ENCODE data around the gene POU6F1. TPM values are rescaled to one million over a fixed set of nuclear protein-coding genes. Genes with fewer than 3 reads are reported as not detected.

The POU6F1 gene
- total RNA-seq, 3 donors from 2014 or later (not counting 1 experiment from before 2014, with no cell fraction given), result 5.7 to 6.6 (median 6.0) TPM

- ATAC-seq (no peak), DNase-seq (no peak)
- TF ChIP-seq CTCF (IDR thresholded peaks at IDR 0.05), result no peak
- Mint-ChIP-seq H3K4me3 (no peak overlapping the region), H3K9me3 (no peaks in the 10 kb centered on the region), H3K4me1 (no peaks in the 10 kb centered on the region), H3K27me3 (ENCODE audit: low read depth in 2 of 2) (no peaks in the 10 kb centered on the region), H3K27ac (no peak overlapping the region), H3K36me3 (no peaks in the 10 kb centered on the region)
- Histone ChIP-seq H3K27me3 (ENCODE audit: control insufficient read depth, insufficient read depth, low read length) (no peaks in the 10 kb centered on the region), H3K4me3 (ENCODE audit: low read length) (no peak overlapping the region), H3K36me3 (ENCODE audit: control insufficient read depth, insufficient read depth, low read length) (no peaks in the 10 kb centered on the region), H3K27ac (ENCODE audit: low read length) (no peak overlapping the region), H3K9me3 (ENCODE audit: control insufficient read depth, insufficient read depth, low read length) (no peaks in the 10 kb centered on the region), H3K4me1 (ENCODE audit: control insufficient read depth, insufficient read depth, low read length) (no peaks in the 10 kb centered on the region)
- 90% methylated on average over 7 of the region's 7 CpGs for WGBS (ENCODE audit: insufficient coverage)
- intact Hi-C loops (cut with micrococcal nuclease), result no loop called here
Measured at GRCh38 chr12:51200156-51200555, 17.7 kb downstream of the POU6F1 start.

GRCh38 chr12:51199366-51199945, 18.4 kb downstream of the POU6F1 start:
- ATAC-seq (no peak), DNase-seq (no peak)
- Mint-ChIP-seq H3K9me3 (no peaks in the 10 kb centered on the region), H3K4me3 (no peak overlapping the region), H3K27ac (no peak overlapping the region), H3K36me3 (no peaks in the 10 kb centered on the region), H3K4me1 (no peaks in the 10 kb centered on the region), H3K27me3 (ENCODE audit: low read depth in 2 of 2) (no peaks in the 10 kb centered on the region)
- Histone ChIP-seq H3K9me3 (ENCODE audit: control insufficient read depth, insufficient read depth, low read length) (no peaks in the 10 kb centered on the region), H3K36me3 (ENCODE audit: control insufficient read depth, insufficient read depth, low read length) (no peaks in the 10 kb centered on the region), H3K27ac (ENCODE audit: low read length) (no peak overlapping the region), H3K4me1 (ENCODE audit: control insufficient read depth, insufficient read depth, low read length) (no peaks in the 10 kb centered on the region), H3K27me3 (ENCODE audit: control insufficient read depth, insufficient read depth, low read length) (no peaks in the 10 kb centered on the region), H3K4me3 (ENCODE audit: low read length) (no peak overlapping the region)
- WGBS (ENCODE audit: insufficient coverage), result 95% methylated on average over 10 of the region's 10 CpGs
- intact Hi-C loops (cut with micrococcal nuclease), result no loop called here
- TF ChIP-seq CTCF (IDR thresholded peaks at IDR 0.05), result no peak

- intact Hi-C loops (cut with micrococcal nuclease), result no loop called here
- TF ChIP-seq CTCF (IDR thresholded peaks at IDR 0.05), result no peak
- no peak overlapping the region for H3K27ac ChIP-seq (ENCODE audit: low read length)
- no peaks in the 10 kb centered on the region for H3K27me3 ChIP-seq (ENCODE audit: control insufficient read depth, insufficient read depth, low read length)
- ATAC-seq, result no peak
- 91% methylated on average over 16 of the region's 16 CpGs for WGBS (ENCODE audit: insufficient coverage)
- Mint-ChIP-seq H3K4me3 (no peak overlapping the region), H3K36me3 (no peaks in the 10 kb centered on the region), H3K9me3 (no peaks in the 10 kb centered on the region), H3K27me3 (ENCODE audit: low read depth in 2 of 2) (no peaks in the 10 kb centered on the region), H3K4me1 (no peaks in the 10 kb centered on the region), H3K27ac (no peak overlapping the region)
- no peaks in the 10 kb centered on the region for H3K36me3 ChIP-seq (ENCODE audit: control insufficient read depth, insufficient read depth, low read length)
- no peaks in the 10 kb centered on the region for H3K4me1 ChIP-seq (ENCODE audit: control insufficient read depth, insufficient read depth, low read length)
- H3K9me3 ChIP-seq (ENCODE audit: control insufficient read depth, insufficient read depth, low read length), result no peaks in the 10 kb centered on the region
- no peak overlapping the region for H3K4me3 ChIP-seq (ENCODE audit: low read length)
- no peak for DNase-seq
Measured at GRCh38 chr12:51198568-51199365, 19.1 kb downstream of the POU6F1 start.
